ENCODE data around the gene DNAH5.

DNA sequence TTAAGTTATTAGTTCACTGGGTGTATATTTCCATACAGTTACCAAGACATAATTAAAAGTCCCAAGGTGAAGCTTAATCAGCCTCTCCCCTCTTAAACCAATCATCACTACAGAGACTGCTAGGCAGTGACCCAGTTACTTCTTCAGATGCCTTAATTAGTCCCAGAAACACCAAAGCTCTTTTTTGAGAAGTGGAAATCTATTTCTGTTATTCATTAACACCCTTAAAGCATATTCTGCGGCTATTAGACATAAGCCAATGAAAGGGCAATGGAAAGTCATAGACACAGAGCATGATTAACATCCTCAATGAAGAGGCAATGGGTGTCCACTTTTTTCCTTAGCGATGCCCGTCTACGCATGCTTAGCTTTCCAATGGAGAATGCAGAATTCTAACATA, 48.3 kb upstream of the DNAH5 start:
- TF ChIP-seq EZH2 (IDR thresholded peaks at IDR 0.05; ENCODE audit: borderline replicate concordance, low read depth, low read length, severe bottlenecking) (no peak), CTCF (IDR thresholded peaks at IDR 0.05; ENCODE audit: extremely low read depth in 1 of 2, insufficient read depth in 1 of 2, low read depth in 1 of 2, low read length in 2 of 2) (no peak), POLR2AphosphoS5 (IDR thresholded peaks at IDR 0.05; ENCODE audit: insufficient read depth, low read depth, low read length) (no peak), FOS (IDR thresholded peaks at IDR 0.05; ENCODE audit: borderline replicate concordance, insufficient read depth, low read length) (no peak), POLR2A (IDR thresholded peaks at IDR 0.05; ENCODE audit: low read depth, low read length) (no peak), MYC (IDR thresholded peaks at IDR 0.05; ENCODE audit: low read depth, low read length) (no peak)
- TF ChIP-seq, protein P1, sequence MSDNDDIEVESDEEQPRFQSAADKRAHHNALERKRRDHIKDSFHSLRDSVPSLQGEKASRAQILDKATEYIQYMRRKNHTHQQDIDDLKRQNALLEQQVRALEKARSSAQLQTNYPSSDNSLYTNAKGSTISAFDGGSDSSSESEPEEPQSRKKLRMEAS (IDR thresholded peaks at IDR 0.05; ENCODE audit: insufficient read depth, insufficient read length): no peak

All from endothelial cell of umbilical vein (primary cell).